GM19193 (cell line): ENCODE measurements around the gene TMEM175.

ENCODE experiments used
- POLR2A ChIP-seq: IDR thresholded peaks from 4 replicates; pipeline ENCODE4 v1.6.1; 2011; ENCODE audit not compliant: insufficient read depth, insufficient read length; ENCODE audit errors: extremely low read depth

TMEM175 gene

DNA sequence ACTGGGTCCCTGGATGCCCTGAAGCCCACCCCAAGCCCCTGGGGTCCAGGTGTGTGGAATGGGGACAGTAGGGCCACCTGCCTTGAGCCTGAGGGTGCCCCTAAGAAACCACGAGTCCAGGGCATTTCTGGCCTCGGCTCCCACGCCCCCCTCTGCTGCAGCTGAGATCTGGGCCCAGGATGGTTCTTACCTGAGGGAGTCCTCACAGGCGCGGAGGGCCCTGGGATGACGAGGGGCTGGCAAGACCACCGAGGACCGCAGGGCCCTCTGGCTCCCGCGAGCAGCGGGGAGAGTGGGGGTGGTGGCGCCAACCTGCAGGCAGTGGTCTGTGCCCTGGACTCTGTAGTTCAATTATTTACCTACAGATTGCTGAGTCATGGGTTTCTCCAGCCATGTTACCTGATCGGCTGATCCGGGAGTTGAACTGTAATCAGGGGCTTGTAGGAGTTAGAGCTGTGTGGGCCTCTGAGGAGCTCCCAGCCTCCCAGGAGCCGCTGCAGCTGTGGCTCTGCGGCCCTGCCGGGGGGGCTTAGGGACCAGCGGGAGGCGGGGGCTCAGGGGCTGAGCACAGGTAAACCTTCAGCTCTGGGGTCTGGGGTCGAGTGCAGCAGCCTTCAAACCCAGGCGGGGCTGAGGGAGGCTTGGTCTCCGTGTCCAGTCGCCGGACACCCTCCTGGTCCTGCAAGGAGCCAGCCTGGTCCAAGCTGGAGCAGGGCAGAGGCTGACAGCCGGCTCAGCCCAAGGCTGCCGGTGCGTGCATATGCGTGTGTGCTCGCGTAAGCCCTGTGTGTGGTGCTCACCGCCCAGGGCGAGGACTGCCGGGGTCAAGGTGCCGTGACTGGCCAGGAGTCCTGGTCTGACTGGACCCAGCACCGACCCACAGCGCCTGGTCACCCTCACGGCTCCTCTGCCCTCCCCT, 61.1 kb downstream of the TMEM175 start, which contains the start of gene SLC26A1:
SLC26A1 (minus strand) TSS at position 294 of the 919 bp plus-strand sequence. CDS start 1,701 bp downstream, outside the sequence.
- TF ChIP-seq POLR2A, result no peak

DNA sequence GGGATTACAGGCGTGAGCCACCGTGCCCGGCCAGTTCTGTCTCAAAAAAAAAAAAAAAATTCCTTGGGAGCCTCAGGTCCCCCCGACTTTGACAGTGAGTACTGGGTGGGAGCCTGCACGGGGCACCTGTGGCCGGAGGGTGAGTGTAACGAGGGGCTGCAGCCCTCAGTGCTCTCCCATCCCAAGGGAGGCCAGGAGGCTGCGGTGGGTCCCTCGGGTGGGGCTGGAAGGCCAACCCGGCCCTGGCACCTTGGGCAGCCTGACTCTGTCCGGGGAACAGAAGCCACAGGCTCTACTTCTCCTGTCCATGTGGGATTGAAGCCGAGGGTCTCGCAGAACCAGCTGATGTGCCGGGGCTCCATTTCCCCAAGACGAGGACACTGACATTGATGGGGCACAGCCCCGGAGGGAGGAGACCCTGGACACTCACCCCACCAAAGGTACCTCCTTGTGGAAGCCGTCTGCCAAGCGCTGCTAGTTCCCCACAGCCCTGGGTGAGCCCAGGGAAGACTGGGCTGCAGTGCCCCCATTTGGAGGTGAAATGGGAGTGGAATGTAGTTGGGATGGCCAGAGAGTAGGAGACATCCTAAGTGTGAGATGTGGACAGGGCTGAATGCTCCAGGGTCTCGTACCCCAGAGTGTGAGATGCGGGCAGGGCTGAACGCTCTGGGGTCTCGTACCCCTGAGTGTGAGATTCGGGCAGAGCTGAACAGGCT, 63.2 kb downstream of the TMEM175 start:
- no peak for TF ChIP-seq POLR2A

DNA sequence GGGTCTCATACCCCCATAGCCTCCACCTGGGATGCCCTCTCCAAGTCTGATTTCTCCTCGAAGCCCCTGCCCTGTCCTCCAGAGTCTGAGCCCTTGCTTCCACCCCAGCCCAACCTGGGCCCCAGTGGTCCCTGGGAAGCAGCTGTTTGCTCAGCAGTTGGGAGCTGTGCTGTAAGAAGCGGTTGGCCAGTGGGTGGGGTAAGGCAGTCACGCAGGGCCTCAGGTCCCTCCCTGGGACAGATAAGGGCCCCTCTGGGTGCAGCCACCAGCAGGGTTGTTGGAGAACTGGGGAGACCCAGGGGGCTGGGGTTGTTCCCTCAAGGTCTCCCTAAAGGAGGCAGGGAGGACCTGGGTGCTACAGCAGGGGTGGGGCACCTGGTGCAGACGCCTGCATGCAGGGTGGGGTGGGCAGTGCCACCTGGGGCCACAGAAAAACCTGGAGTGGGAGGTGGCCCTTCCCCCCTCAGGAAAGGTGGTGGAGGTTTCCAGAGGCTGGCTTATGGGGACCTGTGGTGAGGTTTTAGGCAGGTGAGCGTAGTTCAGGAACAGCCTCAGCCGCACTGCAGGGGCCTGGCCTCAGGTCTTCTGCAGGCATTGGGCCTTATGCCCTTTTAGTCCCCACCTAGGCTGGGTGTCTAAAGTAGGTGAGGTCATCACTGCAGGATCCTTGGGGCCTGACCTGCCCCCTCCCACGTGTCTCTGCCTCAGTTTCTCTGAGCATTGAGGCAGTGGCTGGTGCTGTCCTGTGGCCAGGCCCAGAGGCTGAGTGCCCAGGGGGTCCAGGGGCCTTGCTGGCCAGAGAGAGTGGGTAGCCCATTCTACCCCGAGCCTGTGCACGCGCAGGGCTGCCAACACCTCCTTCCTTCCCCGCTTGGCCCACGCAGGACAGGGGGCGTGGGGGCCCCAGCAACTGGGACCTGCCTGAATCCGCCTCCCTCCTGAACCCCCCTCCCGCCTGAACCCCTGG, 64.1 kb downstream of the TMEM175 start:
- no peak for TF ChIP-seq POLR2A

DNA sequence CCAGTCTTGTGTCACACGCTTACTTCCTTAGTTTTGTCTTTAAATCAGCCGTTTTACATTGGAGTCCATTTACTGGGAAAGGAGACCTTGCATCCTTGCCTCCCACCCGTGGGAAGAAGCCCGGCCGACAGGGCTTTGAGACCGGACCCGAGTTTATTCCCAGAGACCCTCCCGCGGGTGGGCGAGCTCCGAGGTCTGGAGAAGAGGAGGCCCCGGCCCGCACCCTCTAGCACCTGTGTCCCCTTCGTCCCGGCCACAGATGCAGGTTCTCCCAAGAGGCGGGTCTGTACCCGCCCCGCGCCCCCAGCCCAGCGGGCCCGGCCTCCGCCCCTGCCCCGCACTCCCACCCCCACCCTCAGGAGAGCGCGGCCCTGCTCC, 64.7 kb downstream of the TMEM175 start:
- TF ChIP-seq POLR2A, result no peak

- TF ChIP-seq POLR2A, result no peak
Measured at GRCh38 chr4:997375-998071, 65.3 kb downstream of the TMEM175 start.

DNA sequence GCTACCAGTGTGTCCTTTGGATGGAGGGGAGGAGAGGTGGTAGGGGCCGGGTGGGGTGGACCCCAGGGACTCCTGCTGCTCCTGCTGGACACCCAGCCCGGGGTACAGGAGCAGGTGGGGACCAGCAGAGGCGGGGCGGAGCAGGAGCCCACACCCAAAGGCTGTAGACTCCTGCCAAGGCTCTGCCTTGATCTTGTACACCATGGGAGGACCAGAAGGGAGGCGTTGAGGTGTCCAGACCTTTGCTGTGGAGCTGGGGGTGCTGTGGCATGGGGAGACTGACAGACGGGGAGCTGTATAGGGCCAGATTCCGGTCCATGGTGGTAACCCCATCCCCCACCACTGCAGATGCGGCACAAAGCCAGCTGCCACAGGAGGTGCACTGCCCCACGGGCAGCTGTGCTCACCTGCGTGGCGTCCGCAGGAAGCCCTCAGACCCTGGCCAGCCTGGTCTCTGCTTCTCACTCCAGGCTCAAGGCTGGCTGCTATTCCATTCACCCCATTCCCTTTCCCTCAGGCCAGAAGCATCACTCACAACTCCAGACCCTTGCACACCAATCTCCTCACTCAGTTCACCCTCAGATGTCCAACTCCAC, 65.9 kb downstream of the TMEM175 start:
- TF ChIP-seq POLR2A, result no peak

DNA sequence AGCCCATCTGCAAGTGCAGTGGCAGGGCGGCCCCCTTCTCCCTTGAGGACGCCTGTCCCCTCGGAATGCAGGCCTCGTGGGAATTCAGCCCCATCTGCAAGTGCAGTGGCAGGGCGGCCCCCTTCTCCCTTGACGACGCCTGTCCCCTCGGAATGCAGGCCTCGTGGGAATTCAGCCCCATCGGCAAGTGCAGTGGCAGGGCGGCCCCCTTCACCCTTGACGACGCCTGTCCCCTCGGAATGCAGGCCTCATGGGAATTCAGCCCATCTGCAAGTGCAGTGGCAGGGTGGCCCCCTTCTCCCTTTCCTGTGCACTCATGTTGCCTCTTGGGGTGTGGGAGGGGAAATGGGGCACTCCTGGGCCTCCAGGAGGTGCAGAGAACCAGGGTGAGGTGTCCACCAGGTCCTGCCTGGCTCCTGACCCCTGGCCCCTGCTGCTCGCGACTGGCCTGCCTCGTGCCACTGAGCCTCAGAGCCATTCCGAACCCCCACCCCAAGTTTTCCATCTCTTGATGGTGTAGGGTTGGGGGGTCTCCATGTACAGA, 67.7 kb downstream of the TMEM175 start:
- no peak for TF ChIP-seq POLR2A

- TF ChIP-seq POLR2A, result no peak
Measured at GRCh38 chr4:1000686-1001260, 68.5 kb downstream of the TMEM175 start.

DNA sequence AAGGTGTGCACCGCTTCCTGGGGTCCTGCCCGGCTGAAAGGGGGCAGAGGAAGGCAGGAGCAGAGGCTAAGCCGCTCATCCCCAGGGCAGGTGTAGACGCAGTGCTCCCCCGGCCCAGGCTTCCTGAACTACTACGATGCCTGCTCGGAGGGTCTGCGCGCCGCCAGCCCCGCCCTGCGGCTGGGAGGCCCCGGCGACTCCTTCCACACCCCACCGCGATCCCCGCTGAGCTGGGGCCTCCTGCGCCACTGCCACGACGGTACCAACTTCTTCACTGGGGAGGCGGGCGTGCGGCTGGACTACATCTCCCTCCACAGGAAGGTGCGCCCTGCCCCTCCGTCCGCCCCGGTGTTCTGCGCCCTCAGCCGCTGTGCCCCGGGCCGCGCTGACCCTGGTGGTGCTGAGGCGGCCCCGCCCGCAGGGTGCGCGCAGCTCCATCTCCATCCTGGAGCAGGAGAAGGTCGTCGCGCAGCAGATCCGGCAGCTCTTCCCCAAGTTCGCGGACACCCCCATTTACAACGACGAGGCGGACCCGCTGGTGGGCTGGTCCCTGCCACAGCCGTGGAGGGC, 69.4 kb downstream of the TMEM175 start:
- TF ChIP-seq POLR2A, result no peak

DNA sequence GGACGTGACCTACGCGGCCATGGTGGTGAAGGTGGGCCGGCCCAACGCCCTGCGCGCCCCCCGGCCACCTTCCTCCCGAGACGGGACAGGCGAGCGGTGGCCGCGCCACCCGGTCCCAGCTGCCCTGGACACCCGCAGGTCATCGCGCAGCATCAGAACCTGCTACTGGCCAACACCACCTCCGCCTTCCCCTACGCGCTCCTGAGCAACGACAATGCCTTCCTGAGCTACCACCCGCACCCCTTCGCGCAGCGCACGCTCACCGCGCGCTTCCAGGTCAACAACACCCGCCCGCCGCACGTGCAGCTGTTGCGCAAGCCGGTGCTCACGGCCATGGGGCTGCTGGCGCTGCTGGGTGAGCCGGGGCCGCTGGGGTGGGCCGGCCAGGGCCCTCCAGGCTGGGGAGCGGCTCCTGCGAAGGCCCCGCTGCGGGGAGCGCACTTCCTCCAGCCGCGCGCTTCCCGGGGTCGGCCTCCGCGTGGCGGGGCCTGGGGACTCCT, 69.9 kb downstream of the TMEM175 start:
- no peak for TF ChIP-seq POLR2A

DNA sequence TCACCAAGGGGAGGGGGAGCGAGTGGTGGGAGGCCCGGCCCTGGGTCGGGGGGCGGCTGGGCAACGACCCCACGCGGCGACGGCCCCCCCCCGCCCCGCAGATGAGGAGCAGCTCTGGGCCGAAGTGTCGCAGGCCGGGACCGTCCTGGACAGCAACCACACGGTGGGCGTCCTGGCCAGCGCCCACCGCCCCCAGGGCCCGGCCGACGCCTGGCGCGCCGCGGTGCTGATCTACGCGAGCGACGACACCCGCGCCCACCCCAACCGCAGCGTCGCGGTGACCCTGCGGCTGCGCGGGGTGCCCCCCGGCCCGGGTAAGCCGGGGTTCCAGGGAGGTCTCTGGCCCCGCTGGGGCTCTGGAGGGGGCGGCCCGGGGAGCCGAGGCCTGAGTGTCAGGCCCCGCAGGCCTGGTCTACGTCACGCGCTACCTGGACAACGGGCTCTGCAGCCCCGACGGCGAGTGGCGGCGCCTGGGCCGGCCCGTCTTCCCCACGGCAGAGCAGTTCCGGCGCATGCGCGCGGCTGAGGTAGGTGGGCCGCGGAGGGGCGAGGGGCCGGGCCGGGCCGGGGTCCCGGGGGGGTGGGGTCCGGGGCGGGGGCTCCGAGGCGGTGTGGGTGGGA, 70.5 kb downstream of the TMEM175 start:
- TF ChIP-seq POLR2A, result no peak
